ENCODE data around the gene POLG.

DNA sequence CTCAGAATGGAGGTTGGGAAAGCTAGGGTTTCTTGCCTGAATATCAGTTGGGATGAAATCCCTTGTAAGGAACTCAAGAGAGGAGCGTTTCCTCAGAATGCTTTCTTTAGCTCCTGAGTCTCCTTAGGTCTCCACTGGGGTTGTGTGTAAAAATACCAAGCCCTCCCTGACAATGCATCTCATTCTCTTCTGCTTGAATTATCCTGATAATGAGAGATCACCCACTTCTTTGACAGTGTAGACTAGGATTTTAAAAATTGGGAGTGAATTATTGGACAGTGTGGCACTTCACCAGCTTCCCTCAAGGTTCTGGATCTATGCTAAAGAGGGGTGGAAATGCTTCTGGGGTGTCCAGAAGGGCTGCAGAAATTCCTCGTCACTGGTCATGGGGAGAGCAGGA, 41.8 kb upstream of the POLG start:
- TF ChIP-seq CTCF (conservative IDR thresholded peaks at IDR 0.05) (no peak), ZFX (IDR thresholded peaks at IDR 0.05) (no peak)

Measured in C4-2B (cell line).